Right lung (tissue), 5 donors: ENCODE data around the gene NUP35. TPM values are rescaled to one million over a fixed set of nuclear protein-coding genes. Genes with fewer than 3 reads are reported as not detected.
"Not testable (repeated sequence)": the region's sequence is repeated elsewhere in the genome, so short reads cannot be mapped to it uniquely, and the experiment has no call there.

Source experiments
- DNase-seq, 2 donors: peaks; one replicate each; pipeline ENCODE4 v3.0.0-alpha.2; 2013
- polyA plus RNA-seq, 5 donors: library from polyadenylated mRNA; unstranded; fragments of 120-200 nt; gene quantifications; one replicate each; pipeline versions ENCODE4 v1.2.1 to v1.2.3, GENCODE V29; 2013; ENCODE audit warnings: inconsistent platforms in 1 of 5, low replicate concordance in 1 of 5; ENCODE audit not compliant: insufficient read length in 5 of 5, insufficient read depth in 1 of 5

Gene NUP35
- polyA plus RNA-seq, 5 donors: 23.2 to 30.4 (median 27.5) TPM

- no peak for DNase-seq
Measured at GRCh38 chr2:183125659-183126341, 1.6 kb downstream of the NUP35 start.

GRCh38 chr2:183126635-183127034, 2.4 kb downstream of the NUP35 start:
- DNase-seq: no peak

- DNase-seq: no peak
Measured at GRCh38 chr2:183134016-183134415, 9.8 kb downstream of the NUP35 start.

- DNase-seq: no peak
Measured at GRCh38 chr2:183148955-183149354, 24.7 kb downstream of the NUP35 start.

- DNase-seq: no peak
Measured at GRCh38 chr2:183149489-183149888, 25.2 kb downstream of the NUP35 start.

- not testable (repeated sequence) for DNase-seq
Measured at GRCh38 chr2:183152280-183152679, 28.0 kb downstream of the NUP35 start.

GRCh38 chr2:183153967-183154366, 29.7 kb downstream of the NUP35 start:
- no peak for DNase-seq

GRCh38 chr2:183154772-183155171, 30.5 kb downstream of the NUP35 start:
- not testable (repeated sequence) for DNase-seq

GRCh38 chr2:183157131-183157530, 32.9 kb downstream of the NUP35 start:
- DNase-seq: no peak

GRCh38 chr2:183162362-183162761, 38.1 kb downstream of the NUP35 start:
- DNase-seq: no peak

- DNase-seq: no peak
Measured at GRCh38 chr2:183163821-183164649, 39.8 kb downstream of the NUP35 start.

GRCh38 chr2:183164650-183165015, 40.4 kb downstream of the NUP35 start:
- no peak for DNase-seq

- no peak for DNase-seq
Measured at GRCh38 chr2:183166210-183166609, 42.0 kb downstream of the NUP35 start.

GRCh38 chr2:183166976-183167375, 42.7 kb downstream of the NUP35 start:
- DNase-seq: not testable (repeated sequence)

GRCh38 chr2:183172220-183172887, 48.1 kb downstream of the NUP35 start:
- no peak for DNase-seq

- no peak for DNase-seq
Measured at GRCh38 chr2:183179156-183179555, 54.9 kb downstream of the NUP35 start.

- no peak for DNase-seq
Measured at GRCh38 chr2:183185534-183185933, 61.3 kb downstream of the NUP35 start.

GRCh38 chr2:183186296-183186695, 62.1 kb downstream of the NUP35 start:
- no peak for DNase-seq

- no peak for DNase-seq
Measured at GRCh38 chr2:183186766-183187165, 62.5 kb downstream of the NUP35 start.

- DNase-seq: no peak
Measured at GRCh38 chr2:183192343-183192742, 68.1 kb downstream of the NUP35 start.

GRCh38 chr2:183193904-183194303, 69.7 kb downstream of the NUP35 start:
- DNase-seq: no peak

- no peak for DNase-seq
Measured at GRCh38 chr2:183195397-183195796, 71.2 kb downstream of the NUP35 start.

- no peak for DNase-seq
Measured at GRCh38 chr2:183195998-183196409, 71.8 kb downstream of the NUP35 start.
